ENCODE measurements around the gene TNFRSF14.

The TNFRSF14 gene

GRCh38 chr1:2611621-2612437, 55.7 kb downstream of the TNFRSF14 start:
- ATAC-seq, result no peak
- TF ChIP-seq PPARA (CRISPR knock-in tag; IDR thresholded peaks at IDR 0.05; ENCODE audit: borderline replicate concordance) (no peak), ZC3H10 (CRISPR knock-in tag; IDR thresholded peaks at IDR 0.05) (no peak), CREB5 (CRISPR knock-in tag; IDR thresholded peaks at IDR 0.05; ENCODE audit: low read depth) (no peak), ZFP30 (CRISPR knock-in tag; IDR thresholded peaks at IDR 0.05) (no peak), TSHZ2 (CRISPR knock-in tag; IDR thresholded peaks at IDR 0.05) (no peak), OSR1 (CRISPR knock-in tag; IDR thresholded peaks at IDR 0.05) (no peak), ZNF70 (CRISPR knock-in tag; IDR thresholded peaks at IDR 0.05) (no peak)

GRCh38 chr1:2612591-2613365, 56.6 kb downstream of the TNFRSF14 start:
- no peak for TF ChIP-seq TCF4 (CRISPR knock-in tag; IDR thresholded peaks at IDR 0.05; ENCODE audit: borderline replicate concordance)
- TF ChIP-seq CSDC2 (CRISPR knock-in tag; IDR thresholded peaks at IDR 0.05), result no peak
- TF ChIP-seq POU6F1 (CRISPR knock-in tag; IDR thresholded peaks at IDR 0.05; ENCODE audit: borderline replicate concordance, low read depth), result no peak
- TF ChIP-seq TSHZ2 (CRISPR knock-in tag; IDR thresholded peaks at IDR 0.05), result no peak
- no peak for TF ChIP-seq ZNF70 (CRISPR knock-in tag; IDR thresholded peaks at IDR 0.05)
- TF ChIP-seq GLIS3 (CRISPR knock-in tag; IDR thresholded peaks at IDR 0.05), result no peak
- no peak for TF ChIP-seq CREB5 (CRISPR knock-in tag; IDR thresholded peaks at IDR 0.05; ENCODE audit: low read depth)
- no peak for TF ChIP-seq ZNF565 (CRISPR knock-in tag; conservative IDR thresholded peaks at IDR 0.05; ENCODE audit: low read depth)
- no peak for TF ChIP-seq ZFP30 (CRISPR knock-in tag; IDR thresholded peaks at IDR 0.05)
- TF ChIP-seq ARNTL (CRISPR knock-in tag; IDR thresholded peaks at IDR 0.05; ENCODE audit: borderline replicate concordance, low read depth), result no peak
- no peak for TF ChIP-seq ZFP3 (CRISPR knock-in tag; IDR thresholded peaks at IDR 0.05)
- no peak for TF ChIP-seq ESRRG (CRISPR knock-in tag; IDR thresholded peaks at IDR 0.05)
- no peak for TF ChIP-seq OSR1 (CRISPR knock-in tag; IDR thresholded peaks at IDR 0.05)
- TF ChIP-seq RARB (CRISPR knock-in tag; IDR thresholded peaks at IDR 0.05), result no peak
- no peak for TF ChIP-seq TOX (CRISPR knock-in tag; IDR thresholded peaks at IDR 0.05; ENCODE audit: borderline replicate concordance)
- no peak for TF ChIP-seq SNAI2 (CRISPR knock-in tag; IDR thresholded peaks at IDR 0.05)
- TF ChIP-seq PPARA (CRISPR knock-in tag; IDR thresholded peaks at IDR 0.05; ENCODE audit: borderline replicate concordance), result no peak
- TF ChIP-seq ISL1 (CRISPR knock-in tag; IDR thresholded peaks at IDR 0.05), result no peak
- TF ChIP-seq BACH2 (CRISPR knock-in tag; IDR thresholded peaks at IDR 0.05; ENCODE audit: borderline replicate concordance), result no peak
- no peak for TF ChIP-seq CSRNP3 (CRISPR knock-in tag; IDR thresholded peaks at IDR 0.05)
- ATAC-seq, result no peak

All from SK-N-SH treated with all-trans-retinoic acid at 6 μM for 48 hours (cell line).